ENCODE measurements around the gene AMBP. TPM values are rescaled to one million over a fixed set of nuclear protein-coding genes. Genes with fewer than 3 reads are reported as not detected.
A peak's percentile ranks its signal among the peaks of the same experiment; 100 is the strongest.

Gene AMBP
- total and polyA plus RNA-seq, 2 of the 13 experiments (the other 11 are each of a cell fraction or from before 2014, with no cell fraction given) = 1,510 to 2,580 TPM

GRCh38 chr9:114078021-114078780 is at the start of gene AMBP (continued):
- TF ChIP-seq SIN3A (IDR thresholded peaks at IDR 0.05; ENCODE audit: borderline replicate concordance, low read depth, low read length) (peak; percentile 98), GLI4 (CRISPR knock-in tag; IDR thresholded peaks at IDR 0.05; ENCODE audit: borderline replicate concordance) (no peak), ZNF326 (CRISPR knock-in tag; IDR thresholded peaks at IDR 0.05; ENCODE audit: borderline replicate concordance) (no peak), RERE (CRISPR knock-in tag; IDR thresholded peaks at IDR 0.05; ENCODE audit: low read depth) (peak; percentile 92), TP53 (CRISPR knock-in tag; conservative IDR thresholded peaks at IDR 0.05) (peak; percentile 87), TIGD3 (CRISPR knock-in tag; IDR thresholded peaks at IDR 0.05; ENCODE audit: borderline replicate concordance) (0 out of 2 replicates have a peak, but pooled peaks have one; percentile 9), ZFAT (CRISPR knock-in tag; conservative IDR thresholded peaks at IDR 0.05) (no peak), SNAPC4 (CRISPR knock-in tag; IDR thresholded peaks at IDR 0.05) (peak; percentile 72), ZNF382 (CRISPR knock-in tag; IDR thresholded peaks at IDR 0.05; ENCODE audit: borderline replicate concordance) (no peak), ZFY (CRISPR knock-in tag; IDR thresholded peaks at IDR 0.05) (peak; percentile 88), ZBTB4 (CRISPR knock-in tag; IDR thresholded peaks at IDR 0.05; ENCODE audit: borderline replicate concordance) (peak; percentile 89; the same call in 1 of the 2 replicates), ZNF674 (CRISPR knock-in tag; IDR thresholded peaks at IDR 0.05; ENCODE audit: low read depth) (no peak)
